DOHH2 (cell line): Measurements from ENCODE around the gene PDZRN4.

Experiments
- EZH2phosphoT487 ChIP-seq: fragments of 200-600 bp; sonication (generic); IDR thresholded peaks from 2 replicates; pipeline ENCODE4 v1.6.1; 2017; ENCODE audit warnings: borderline replicate concordance, mild to moderate bottlenecking, antibody characterized with exemption, low read length, moderate library complexity, mixed read lengths
- TF ChIP-seq, protein P1 (sequence below): fragments of 200-600 bp; sonication (generic); IDR thresholded peaks from one replicate; pipeline ENCODE4 v1.5.1; 2014; ENCODE audit warnings: antibody characterized with exemption, mild to moderate bottlenecking, low read depth, low read length; ENCODE audit not compliant: poor library complexity, severe bottlenecking

DNA sequence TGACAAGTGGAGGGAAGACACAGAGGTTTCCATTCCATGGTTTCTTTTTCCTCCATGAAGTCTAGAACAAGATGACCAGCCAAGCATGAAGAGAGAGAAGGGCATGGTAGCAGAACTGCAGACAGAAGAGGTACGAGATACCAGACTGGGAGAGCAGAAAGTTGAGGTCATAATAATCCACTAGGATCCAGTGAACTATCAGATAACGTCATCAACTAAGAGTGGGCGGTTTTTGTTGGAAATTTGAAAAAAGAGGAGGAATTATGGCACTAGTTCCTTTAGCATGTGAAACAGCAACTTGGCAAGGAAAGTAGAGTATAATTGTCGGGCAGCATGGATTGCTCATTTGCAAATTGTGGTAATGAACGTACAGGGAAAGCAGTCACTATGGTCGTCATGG lies 357.6 kb downstream of the PDZRN4 start:
- TF ChIP-seq, protein P1, sequence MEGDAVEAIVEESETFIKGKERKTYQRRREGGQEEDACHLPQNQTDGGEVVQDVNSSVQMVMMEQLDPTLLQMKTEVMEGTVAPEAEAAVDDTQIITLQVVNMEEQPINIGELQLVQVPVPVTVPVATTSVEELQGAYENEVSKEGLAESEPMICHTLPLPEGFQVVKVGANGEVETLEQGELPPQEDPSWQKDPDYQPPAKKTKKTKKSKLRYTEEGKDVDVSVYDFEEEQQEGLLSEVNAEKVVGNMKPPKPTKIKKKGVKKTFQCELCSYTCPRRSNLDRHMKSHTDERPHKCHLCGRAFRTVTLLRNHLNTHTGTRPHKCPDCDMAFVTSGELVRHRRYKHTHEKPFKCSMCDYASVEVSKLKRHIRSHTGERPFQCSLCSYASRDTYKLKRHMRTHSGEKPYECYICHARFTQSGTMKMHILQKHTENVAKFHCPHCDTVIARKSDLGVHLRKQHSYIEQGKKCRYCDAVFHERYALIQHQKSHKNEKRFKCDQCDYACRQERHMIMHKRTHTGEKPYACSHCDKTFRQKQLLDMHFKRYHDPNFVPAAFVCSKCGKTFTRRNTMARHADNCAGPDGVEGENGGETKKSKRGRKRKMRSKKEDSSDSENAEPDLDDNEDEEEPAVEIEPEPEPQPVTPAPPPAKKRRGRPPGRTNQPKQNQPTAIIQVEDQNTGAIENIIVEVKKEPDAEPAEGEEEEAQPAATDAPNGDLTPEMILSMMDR: no peak
- TF ChIP-seq EZH2phosphoT487: no peak
